Measurements from ENCODE around the gene RIPK1.

The RIPK1 gene

DNA sequence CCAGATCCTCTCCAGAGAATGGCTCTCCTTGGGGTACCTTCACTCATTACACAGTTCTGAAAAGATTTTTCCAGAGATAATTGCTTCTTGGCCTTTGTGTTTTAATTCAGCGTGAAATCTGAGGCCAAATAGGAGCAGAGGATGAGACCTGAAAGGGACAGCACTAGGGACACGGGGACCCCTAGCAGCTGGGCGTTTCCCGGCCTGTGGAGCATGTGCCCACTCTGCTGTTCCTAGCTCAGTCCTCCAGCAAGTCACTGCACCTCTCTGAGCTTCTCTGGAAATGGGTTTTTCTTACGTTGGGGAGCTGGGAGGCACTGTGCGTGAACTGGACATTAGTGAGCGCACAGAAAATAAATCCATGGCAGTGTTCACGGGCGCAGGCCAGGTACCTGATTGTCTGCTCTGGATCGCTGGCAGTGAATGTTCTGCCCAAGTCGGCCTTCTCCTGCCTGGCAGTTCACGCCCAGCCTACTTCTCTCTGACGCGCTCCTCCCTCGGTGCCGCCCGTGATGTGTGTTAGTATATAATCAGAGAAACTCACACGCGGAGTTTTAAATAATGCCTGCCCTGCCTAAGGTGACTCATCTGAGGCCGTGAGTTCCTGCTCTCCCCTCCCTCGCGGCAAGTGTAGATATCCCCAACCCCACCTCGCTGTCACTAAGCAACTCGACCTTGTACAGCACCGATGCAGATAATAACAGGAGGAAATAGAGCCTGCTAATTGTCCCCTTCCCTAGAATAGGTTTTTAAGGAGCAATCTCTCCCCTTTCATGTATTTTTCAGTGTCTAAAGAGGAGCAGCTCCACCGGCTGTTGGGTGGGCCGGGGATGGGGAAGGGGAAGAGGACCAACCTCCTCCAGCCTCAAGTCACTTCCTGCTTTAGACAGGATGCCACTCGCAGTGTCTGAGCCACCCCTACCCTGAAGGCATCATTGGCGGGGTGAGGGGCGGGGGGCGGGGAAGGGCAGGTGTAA lies 91.8 kb downstream of the RIPK1 start:
- H3K4me3 ChIP-seq (ENCODE audit: low read depth, low read length), result no peak overlapping the region

GRCh38 chr6:3162067-3162497 lies 93.8 kb downstream of the RIPK1 start:
- peak overlapping the region; percentile 70 for H3K4me3 ChIP-seq (ENCODE audit: low read depth, low read length)

- H3K4me3 ChIP-seq (ENCODE audit: low read depth, low read length), result peak overlapping the region; percentile 70
Measured at GRCh38 chr6:3162565-3163247, 94.4 kb downstream of the RIPK1 start.

- peak overlapping the region; percentile 14 for H3K4me3 ChIP-seq (ENCODE audit: low read depth, low read length)
Measured at GRCh38 chr6:3163248-3163594, 94.9 kb downstream of the RIPK1 start.

DNA sequence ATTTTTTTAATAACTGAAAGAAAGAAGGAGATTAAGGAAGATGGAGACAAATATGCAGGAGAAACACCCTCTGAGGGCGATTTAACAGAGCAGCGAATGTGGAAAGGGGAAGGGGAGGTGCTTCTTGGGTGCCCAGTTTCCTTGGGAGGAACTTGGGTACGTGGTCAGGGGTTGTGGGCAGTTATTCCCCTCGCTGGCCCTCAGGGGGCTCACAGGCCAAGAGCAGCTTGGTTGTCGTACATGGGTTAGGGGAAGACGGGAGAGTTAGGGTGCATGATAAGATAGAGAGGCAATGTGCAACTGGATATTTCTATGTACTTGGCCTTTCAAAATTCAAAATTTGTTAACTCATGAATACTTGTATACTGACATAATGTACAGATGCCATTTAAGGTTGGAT lies 96.1 kb downstream of the RIPK1 start:
- no peak overlapping the region for H3K4me3 ChIP-seq (ENCODE audit: low read depth, low read length)
